WTC11 (cell line): ENCODE data around the gene APLF.

Experiments
- ZNF121 ChIP-seq: sonication (generic); formaldehyde crosslinking; IDR thresholded peaks from 2 replicates; pipeline ENCODE4 v1.8.0; 2023; ENCODE audit warnings: missing genetic modification reagents
- TF ChIP-seq, protein P1 (sequence below): fragments of 200-600 bp; IDR thresholded peaks from 2 replicates; pipeline ENCODE4 v1.8.0; 2022; ENCODE audit warnings: antibody characterized with exemption
- TF ChIP-seq, protein P2 (sequence below): sonication (generic); formaldehyde crosslinking; IDR thresholded peaks from 2 replicates; pipeline ENCODE4 v1.8.0; 2022; ENCODE audit warnings: missing genetic modification reagents
- TF ChIP-seq, protein P3 (sequence below): sonication (generic); formaldehyde crosslinking; IDR thresholded peaks from 2 replicates; pipeline ENCODE4 v1.8.1; 2023; ENCODE audit warnings: mild to moderate bottlenecking, missing genetic modification reagents, moderate library complexity
- TF ChIP-seq, protein P4 (sequence below): fragments of 250-450 bp; sonication (Bioruptor Pico); IDR thresholded peaks from 2 replicates; pipeline ENCODE4 v1.9.0; 2021; ENCODE audit warnings: mild to moderate bottlenecking
- TF ChIP-seq, protein P5 (sequence below): sonication (generic); formaldehyde crosslinking; conservative IDR thresholded peaks from 2 replicates; pipeline ENCODE4 v1.8.1; 2023; ENCODE audit warnings: mild to moderate bottlenecking, low read depth, missing genetic modification reagents, moderate library complexity

DNA sequence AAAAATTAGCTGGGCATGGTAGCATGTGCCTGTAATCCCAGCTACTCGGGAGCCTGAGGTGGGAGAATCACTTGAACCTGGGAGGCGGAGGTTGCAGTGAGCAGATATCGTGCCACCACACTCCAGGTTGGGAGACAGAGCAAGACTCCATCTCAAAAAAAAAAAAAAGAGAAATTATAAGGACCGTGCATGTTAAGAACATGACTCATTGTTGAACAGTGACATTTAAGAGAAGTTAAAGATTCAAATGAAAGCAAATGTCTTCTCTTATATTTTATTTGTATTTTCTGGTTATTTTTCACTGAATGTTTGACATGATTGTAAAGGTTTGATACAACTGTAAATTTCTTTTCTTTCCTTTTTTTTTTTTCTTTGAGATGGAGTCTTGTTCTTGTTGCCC is 69.6 kb downstream of the APLF start:
- TF ChIP-seq, protein P1, sequence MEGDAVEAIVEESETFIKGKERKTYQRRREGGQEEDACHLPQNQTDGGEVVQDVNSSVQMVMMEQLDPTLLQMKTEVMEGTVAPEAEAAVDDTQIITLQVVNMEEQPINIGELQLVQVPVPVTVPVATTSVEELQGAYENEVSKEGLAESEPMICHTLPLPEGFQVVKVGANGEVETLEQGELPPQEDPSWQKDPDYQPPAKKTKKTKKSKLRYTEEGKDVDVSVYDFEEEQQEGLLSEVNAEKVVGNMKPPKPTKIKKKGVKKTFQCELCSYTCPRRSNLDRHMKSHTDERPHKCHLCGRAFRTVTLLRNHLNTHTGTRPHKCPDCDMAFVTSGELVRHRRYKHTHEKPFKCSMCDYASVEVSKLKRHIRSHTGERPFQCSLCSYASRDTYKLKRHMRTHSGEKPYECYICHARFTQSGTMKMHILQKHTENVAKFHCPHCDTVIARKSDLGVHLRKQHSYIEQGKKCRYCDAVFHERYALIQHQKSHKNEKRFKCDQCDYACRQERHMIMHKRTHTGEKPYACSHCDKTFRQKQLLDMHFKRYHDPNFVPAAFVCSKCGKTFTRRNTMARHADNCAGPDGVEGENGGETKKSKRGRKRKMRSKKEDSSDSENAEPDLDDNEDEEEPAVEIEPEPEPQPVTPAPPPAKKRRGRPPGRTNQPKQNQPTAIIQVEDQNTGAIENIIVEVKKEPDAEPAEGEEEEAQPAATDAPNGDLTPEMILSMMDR, result no peak
- TF ChIP-seq, protein P2, sequence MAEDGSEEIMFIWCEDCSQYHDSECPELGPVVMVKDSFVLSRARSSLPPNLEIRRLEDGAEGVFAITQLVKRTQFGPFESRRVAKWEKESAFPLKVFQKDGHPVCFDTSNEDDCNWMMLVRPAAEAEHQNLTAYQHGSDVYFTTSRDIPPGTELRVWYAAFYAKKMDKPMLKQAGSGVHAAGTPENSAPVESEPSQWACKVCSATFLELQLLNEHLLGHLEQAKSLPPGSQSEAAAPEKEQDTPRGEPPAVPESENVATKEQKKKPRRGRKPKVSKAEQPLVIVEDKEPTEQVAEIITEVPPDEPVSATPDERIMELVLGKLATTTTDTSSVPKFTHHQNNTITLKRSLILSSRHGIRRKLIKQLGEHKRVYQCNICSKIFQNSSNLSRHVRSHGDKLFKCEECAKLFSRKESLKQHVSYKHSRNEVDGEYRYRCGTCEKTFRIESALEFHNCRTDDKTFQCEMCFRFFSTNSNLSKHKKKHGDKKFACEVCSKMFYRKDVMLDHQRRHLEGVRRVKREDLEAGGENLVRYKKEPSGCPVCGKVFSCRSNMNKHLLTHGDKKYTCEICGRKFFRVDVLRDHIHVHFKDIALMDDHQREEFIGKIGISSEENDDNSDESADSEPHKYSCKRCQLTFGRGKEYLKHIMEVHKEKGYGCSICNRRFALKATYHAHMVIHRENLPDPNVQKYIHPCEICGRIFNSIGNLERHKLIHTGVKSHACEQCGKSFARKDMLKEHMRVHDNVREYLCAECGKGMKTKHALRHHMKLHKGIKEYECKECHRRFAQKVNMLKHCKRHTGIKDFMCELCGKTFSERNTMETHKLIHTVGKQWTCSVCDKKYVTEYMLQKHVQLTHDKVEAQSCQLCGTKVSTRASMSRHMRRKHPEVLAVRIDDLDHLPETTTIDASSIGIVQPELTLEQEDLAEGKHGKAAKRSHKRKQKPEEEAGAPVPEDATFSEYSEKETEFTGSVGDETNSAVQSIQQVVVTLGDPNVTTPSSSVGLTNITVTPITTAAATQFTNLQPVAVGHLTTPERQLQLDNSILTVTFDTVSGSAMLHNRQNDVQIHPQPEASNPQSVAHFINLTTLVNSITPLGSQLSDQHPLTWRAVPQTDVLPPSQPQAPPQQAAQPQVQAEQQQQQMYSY, result no peak
- TF ChIP-seq ZNF121 (CRISPR knock-in tag), result no peak
- TF ChIP-seq, protein P3, sequence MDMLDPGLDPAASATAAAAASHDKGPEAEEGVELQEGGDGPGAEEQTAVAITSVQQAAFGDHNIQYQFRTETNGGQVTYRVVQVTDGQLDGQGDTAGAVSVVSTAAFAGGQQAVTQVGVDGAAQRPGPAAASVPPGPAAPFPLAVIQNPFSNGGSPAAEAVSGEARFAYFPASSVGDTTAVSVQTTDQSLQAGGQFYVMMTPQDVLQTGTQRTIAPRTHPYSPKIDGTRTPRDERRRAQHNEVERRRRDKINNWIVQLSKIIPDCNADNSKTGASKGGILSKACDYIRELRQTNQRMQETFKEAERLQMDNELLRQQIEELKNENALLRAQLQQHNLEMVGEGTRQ, result no peak
- TF ChIP-seq, protein P4, sequence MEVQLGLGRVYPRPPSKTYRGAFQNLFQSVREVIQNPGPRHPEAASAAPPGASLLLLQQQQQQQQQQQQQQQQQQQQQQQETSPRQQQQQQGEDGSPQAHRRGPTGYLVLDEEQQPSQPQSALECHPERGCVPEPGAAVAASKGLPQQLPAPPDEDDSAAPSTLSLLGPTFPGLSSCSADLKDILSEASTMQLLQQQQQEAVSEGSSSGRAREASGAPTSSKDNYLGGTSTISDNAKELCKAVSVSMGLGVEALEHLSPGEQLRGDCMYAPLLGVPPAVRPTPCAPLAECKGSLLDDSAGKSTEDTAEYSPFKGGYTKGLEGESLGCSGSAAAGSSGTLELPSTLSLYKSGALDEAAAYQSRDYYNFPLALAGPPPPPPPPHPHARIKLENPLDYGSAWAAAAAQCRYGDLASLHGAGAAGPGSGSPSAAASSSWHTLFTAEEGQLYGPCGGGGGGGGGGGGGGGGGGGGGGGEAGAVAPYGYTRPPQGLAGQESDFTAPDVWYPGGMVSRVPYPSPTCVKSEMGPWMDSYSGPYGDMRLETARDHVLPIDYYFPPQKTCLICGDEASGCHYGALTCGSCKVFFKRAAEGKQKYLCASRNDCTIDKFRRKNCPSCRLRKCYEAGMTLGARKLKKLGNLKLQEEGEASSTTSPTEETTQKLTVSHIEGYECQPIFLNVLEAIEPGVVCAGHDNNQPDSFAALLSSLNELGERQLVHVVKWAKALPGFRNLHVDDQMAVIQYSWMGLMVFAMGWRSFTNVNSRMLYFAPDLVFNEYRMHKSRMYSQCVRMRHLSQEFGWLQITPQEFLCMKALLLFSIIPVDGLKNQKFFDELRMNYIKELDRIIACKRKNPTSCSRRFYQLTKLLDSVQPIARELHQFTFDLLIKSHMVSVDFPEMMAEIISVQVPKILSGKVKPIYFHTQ, result no peak
- TF ChIP-seq, protein P5, sequence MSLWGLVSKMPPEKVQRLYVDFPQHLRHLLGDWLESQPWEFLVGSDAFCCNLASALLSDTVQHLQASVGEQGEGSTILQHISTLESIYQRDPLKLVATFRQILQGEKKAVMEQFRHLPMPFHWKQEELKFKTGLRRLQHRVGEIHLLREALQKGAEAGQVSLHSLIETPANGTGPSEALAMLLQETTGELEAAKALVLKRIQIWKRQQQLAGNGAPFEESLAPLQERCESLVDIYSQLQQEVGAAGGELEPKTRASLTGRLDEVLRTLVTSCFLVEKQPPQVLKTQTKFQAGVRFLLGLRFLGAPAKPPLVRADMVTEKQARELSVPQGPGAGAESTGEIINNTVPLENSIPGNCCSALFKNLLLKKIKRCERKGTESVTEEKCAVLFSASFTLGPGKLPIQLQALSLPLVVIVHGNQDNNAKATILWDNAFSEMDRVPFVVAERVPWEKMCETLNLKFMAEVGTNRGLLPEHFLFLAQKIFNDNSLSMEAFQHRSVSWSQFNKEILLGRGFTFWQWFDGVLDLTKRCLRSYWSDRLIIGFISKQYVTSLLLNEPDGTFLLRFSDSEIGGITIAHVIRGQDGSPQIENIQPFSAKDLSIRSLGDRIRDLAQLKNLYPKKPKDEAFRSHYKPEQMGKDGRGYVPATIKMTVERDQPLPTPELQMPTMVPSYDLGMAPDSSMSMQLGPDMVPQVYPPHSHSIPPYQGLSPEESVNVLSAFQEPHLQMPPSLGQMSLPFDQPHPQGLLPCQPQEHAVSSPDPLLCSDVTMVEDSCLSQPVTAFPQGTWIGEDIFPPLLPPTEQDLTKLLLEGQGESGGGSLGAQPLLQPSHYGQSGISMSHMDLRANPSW (CRISPR knock-in tag), result no peak
